ENCODE measurements around the gene GZMB. TPM values are rescaled to one million over a fixed set of nuclear protein-coding genes. Genes with fewer than 3 reads are reported as not detected.
"Not testable (repeated sequence)": the region's sequence is repeated elsewhere in the genome, so short reads cannot be mapped to it uniquely, and the experiment has no call there.

GZMB gene, protein sequence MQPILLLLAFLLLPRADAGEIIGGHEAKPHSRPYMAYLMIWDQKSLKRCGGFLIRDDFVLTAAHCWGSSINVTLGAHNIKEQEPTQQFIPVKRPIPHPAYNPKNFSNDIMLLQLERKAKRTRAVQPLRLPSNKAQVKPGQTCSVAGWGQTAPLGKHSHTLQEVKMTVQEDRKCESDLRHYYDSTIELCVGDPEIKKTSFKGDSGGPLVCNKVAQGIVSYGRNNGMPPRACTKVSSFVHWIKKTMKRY
- 0.94 TPM for total RNA-seq

DNA sequence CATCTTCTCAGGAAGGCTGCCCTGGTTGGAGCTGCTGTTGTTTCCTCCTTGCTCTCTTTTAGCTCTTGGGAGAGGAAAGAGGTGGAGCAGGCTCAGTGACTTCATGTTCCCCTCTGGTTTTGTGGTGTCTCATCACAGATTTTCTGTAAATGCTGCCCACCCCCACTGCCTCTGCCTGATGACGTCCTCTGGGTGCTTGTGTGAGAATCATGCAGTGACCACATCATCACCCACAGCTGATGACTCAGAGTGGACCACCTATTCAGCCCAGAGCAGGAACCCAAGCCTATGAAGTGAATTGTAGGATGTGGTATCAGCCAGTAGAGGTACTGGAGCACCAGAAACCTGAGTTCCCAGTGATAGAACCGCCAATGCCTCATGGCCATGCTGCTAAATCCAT, at the start of gene GZMB:
Gene GZMB, minus strand, starts transcription at position 33 of the 400 bp plus-strand sequence. Its CDS starts 30 bp downstream, at position 3.
- no peak for DNase-seq (ENCODE audit: low spot score)

DNA sequence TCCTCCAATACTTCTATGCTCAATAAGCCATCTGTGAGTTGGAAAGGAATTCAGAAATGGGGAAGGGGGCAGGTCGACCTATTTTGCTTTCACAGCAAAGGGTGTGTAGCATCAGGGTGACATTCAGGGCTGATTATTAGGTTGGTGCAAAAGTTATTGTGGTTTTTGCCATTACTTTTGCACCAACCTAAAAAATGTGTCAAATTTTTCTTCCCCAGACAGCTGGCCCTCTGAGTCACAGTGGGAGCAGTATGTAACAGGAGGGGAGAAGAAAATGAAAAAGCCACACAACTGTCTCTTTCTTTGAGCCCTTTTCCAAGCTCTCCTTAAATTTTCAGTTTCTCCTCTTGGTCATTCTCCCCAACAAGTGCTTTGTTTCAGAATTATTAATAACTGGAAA, 47.1 kb upstream of the GZMB start:
- DNase-seq (ENCODE audit: low spot score) = no peak

- no peak for DNase-seq (ENCODE audit: low spot score)
Observed at GRCh38 chr14:24680516-24680915, 46.5 kb upstream of the GZMB start.

GRCh38 chr14:24679248-24679961, 45.4 kb upstream of the GZMB start:
- DNase-seq (ENCODE audit: low spot score) = no peak

- DNase-seq (ENCODE audit: low spot score) = peak; percentile 85
Observed at GRCh38 chr14:24678801-24679247, 44.8 kb upstream of the GZMB start.

GRCh38 chr14:24677956-24678355, 44.0 kb upstream of the GZMB start:
- DNase-seq (ENCODE audit: low spot score) = no peak

DNA sequence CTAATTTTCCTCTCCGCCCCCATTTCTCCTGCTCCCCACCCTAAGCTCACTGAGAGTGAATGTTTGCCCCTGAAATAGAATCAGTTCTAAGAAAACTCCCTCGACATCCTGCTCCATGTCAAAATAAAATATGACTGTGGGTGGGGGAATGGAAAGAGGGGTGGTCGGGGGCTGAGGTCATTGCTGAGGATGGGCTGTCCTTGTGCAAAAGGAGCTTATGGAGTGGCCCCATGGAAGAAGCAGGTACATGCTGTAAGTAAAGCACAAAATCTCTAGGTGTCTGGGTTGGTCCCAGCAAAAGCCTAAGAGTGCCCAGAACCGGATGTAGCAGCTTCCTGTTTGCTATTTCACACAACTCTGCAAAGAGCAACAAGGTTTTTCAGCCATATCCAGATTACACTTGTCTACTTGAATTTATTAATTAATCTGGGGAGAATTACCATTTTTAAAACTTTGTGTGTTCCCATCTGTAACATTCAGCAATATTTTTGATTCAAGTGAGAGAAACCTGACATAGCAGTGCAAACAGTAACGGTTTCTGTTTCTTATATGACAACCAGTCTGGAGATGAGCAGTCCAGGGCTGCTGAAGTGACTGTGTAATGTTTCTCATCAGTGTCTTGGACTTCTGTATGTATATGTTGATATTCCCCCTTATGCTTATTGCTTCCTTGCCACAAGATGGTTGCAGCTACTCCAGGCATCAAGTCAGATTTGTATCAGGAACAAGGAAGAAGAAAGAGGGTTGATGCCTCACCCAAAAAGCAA, 40.4 kb upstream of the GZMB start:
- no peak for DNase-seq (ENCODE audit: low spot score)

- DNase-seq (ENCODE audit: low spot score) = no peak
Observed at GRCh38 chr14:24673534-24674203, 39.7 kb upstream of the GZMB start.

DNA sequence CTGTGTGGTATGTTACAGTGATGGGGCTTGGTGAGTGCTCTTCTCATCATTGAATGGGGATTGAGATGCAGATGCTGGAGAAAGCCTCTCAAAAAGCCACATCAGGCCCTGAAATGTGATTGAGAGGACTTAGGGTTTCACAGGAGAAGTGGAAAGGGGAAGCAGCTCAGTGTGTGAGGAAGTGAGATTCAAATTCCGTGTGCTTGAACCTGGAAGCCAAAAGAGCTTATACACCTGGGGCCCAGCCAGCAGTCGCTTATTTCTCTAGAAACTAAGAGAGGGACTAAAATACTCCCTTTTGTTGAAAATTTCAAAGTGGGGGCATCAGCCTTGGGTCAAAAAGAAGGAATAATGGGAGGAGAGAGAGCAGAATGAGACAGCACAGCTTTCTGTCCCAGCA, 39.1 kb upstream of the GZMB start:
- no peak for DNase-seq (ENCODE audit: low spot score)

GRCh38 chr14:24670594-24670993, 36.6 kb upstream of the GZMB start:
- no peak for DNase-seq (ENCODE audit: low spot score)

- DNase-seq (ENCODE audit: low spot score) = no peak
Observed at GRCh38 chr14:24669651-24670050, 35.7 kb upstream of the GZMB start.

- no peak for DNase-seq (ENCODE audit: low spot score)
Observed at GRCh38 chr14:24665440-24665991, 31.5 kb upstream of the GZMB start.

DNA sequence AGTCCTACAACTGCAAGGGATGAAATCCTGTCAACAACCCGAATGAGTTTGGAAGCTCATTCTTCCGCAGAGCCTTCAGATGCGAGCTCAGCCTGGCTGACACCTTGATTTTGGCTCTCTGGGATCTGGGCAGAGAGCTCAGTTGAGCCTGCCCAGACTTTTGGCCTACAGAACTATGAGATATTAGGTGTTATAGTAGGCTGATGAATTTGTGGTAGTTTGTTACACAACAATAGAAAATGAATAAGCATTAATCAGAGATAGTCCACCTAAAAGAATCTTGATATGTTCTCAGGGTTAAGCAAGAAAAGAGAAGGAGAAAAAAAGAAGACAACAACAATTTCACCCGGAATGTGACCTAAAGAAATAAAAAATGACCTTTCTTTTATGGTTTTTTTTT, 30.4 kb upstream of the GZMB start:
- no peak for DNase-seq (ENCODE audit: low spot score)

DNA sequence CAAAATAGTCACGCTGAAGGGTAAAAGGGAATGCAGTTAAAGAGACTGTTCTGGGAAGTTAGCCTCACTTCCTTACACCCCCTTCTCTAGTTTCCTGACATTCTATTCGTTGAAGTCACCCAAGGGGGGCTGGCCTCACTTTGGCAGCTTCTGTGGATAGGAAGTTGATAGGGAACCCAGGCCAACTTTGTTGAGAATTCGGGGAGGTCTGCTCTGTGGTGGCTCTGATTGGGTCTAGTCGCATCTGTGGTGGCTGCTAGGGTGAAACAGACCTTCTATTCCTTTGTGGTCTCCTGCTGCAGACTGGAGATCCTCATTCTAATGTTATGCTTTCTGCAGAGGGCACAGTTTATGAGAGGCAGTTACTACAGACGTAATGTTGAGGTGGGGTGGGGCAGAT, 28.8 kb upstream of the GZMB start:
- no peak for DNase-seq (ENCODE audit: low spot score)

DNA sequence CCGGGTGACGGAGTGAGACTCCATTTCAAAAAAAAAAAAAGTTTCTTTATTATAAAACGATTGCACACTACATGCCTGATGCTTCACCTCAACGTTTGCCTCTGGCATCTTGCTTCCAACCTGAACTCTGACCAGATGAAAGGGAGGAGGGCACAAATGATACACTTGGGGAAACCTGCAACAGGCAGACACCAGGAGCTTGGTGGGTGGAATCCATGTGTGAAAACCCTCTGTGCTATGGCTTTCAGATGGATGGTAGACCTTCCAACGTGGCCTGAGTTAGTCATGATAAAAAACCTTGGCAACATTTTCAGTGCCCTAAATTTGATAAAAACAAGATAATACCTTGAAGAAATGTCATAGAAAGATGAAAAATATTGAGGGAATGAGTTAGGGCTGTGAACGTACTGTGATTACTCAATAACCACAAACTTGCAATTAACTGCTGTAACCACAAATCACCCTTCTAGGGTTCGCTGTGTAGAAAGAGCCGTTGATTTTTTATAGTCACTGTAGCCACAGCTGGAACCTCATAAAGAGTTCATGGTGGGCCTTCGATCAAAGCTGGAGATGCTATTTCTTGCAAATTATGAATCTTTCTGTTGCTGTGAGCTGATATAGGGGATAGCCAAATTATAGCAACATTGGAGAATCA, 26.1 kb upstream of the GZMB start:
- no peak for DNase-seq (ENCODE audit: low spot score)

GRCh38 chr14:24648361-24648760, 14.4 kb upstream of the GZMB start:
- not testable (repeated sequence) for DNase-seq (ENCODE audit: low spot score)

DNA sequence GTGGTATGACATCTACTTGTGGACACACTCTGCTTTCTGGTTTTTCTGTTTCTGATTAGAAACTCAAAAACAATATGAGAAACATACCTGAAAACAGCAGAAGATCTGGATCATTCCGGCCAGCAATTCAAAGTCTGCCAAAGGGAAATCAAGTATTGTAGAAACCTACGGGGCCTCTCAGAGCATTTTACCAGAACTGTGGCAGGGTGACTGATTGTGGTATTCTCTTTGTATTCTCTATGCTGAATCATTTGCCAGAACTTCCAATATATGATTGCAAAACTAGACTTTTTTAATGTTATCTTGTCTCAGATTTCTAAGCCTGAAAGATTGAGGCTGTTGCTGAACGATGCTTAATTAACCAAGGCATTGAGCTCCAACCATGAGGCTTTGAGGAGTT, 5.9 kb upstream of the GZMB start:
- no peak for DNase-seq (ENCODE audit: low spot score)

- no peak for DNase-seq (ENCODE audit: low spot score)
Observed at GRCh38 chr14:24639270-24639669, 5.3 kb upstream of the GZMB start.

DNA sequence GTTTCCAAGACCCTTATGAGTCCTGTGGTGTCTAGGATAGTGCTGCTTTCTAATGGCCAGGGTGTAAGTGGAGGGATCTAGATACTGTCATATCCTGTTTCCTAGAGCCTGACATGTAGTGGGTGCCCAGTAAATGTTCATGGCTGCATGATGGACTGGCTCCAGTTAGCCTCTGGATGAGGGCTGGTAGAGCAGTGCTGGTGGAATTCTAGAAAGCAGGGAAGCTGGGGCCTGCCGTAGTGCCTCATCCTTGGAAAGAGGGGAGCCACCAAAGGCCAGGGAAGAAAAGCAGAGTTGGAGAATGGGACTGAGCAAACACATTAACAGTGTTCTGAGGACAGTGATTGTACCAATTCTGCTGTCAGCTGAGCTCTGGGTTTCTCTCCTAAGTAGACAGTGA, 637 bp downstream of the GZMB start:
- DNase-seq (ENCODE audit: low spot score) = no peak

- no peak for DNase-seq (ENCODE audit: low spot score)
Observed at GRCh38 chr14:24632761-24633160, 1.2 kb downstream of the GZMB start.

- DNase-seq (ENCODE audit: low spot score) = no peak
Observed at GRCh38 chr14:24632336-24632735, 1.7 kb downstream of the GZMB start.
